Right lobe of liver (tissue), 6 donors: ENCODE measurements around the gene IDUA. TPM values are rescaled to one million over a fixed set of nuclear protein-coding genes. Genes with fewer than 3 reads are reported as not detected.
A peak's percentile ranks its signal among the peaks of the same experiment; 100 is the strongest.

Experiments used
- ATAC-seq, 4 donors: fragments of 200-7000 bp; cut with Tn5 transposase; one replicate each; pipeline ENCODE4 v1.9.1; 2020; ENCODE audit warnings: mild to moderate bottlenecking in 4 of 4, moderate library complexity in 4 of 4
- DNase-seq, 3 donors: peaks; one replicate each; pipeline ENCODE4 v3.0.0-alpha.2; 2020
- H3K27ac ChIP-seq, 3 donors: fragments of 200-600 bp; one replicate each; pipeline ENCODE4 v1.8.0; 2022
- H3K27me3 ChIP-seq, 2 donors: fragments of 200-600 bp; one replicate each; pipeline ENCODE4 v1.8.0; 2022
- H3K36me3 ChIP-seq, 4 donors: fragments of 200-600 bp; sonication (generic) in 1 of 4; one replicate each; pipeline versions ENCODE4 v1.5.1 to v1.8.0; 2017 to 2022; ENCODE audit warnings: control low read depth in 1 of 4
- H3K4me1 ChIP-seq, 4 donors: fragments of 200-600 bp; sonication (generic) in 1 of 4; one replicate each; pipeline versions ENCODE4 v1.5.1 to v1.8.0; 2017 to 2022; ENCODE audit warnings: control low read depth in 1 of 4
- H3K4me3 ChIP-seq, 3 donors: fragments of 200-600 bp; one replicate each; pipeline ENCODE4 v1.8.0; 2022
- H3K9me3 ChIP-seq, 4 donors: fragments of 200-600 bp; sonication (generic) in 1 of 4; one replicate each; pipeline versions ENCODE4 v1.5.1 to v1.8.0; 2017 to 2022; ENCODE audit warnings: control low read depth in 1 of 4
- CTCF ChIP-seq, 4 donors: fragments of 200-600 bp in 3 of 4; fragments of 450-650 bp in 1 of 4; IDR thresholded peaks; one replicate each; pipeline versions ENCODE4 v1.5.1 to v1.8.0; 2016 to 2022; ENCODE audit warnings: antibody characterized with exemption in 4 of 4, mild to moderate bottlenecking in 2 of 4
- POLR2A ChIP-seq: fragments of 450-650 bp; IDR thresholded peaks from one replicate; pipeline ENCODE4 v1.6.1; 2017; ENCODE audit warnings: antibody characterized with exemption, mild to moderate bottlenecking
- WGBS: methylation state at CpG from one replicate; pipeline ENCODE4 v1.1.6; 2018; ENCODE audit warnings: low coverage, low lambda C conversion rate; ENCODE audit not compliant: insufficient coverage; ENCODE audit errors: missing lambda C conversion rate; 5-methylcytosine and 5-hydroxymethylcytosine counted together
- intact Hi-C, 2 donors: fragments of 100-400 bp; cut with DNase I; formaldehyde crosslinking; loops; one replicate each; pipeline versions ENCODE4 v1.11.2 to v1.14.1; 2022
- total RNA-seq, 6 experiments: library from RNA; depleted of rRNA in 2 of 6; stranded (reverse); fragments of >200 nt in 2 of 6; fragmentation: NEBNext Ultra II Directional in 3 of 6; extraction: Animal tissue kit (Norgen Biotek cat#: 25700) in 3 of 6; gene quantifications; one replicate each; pipeline versions ENCODE4 v1.1.0 to v1.2.4, GENCODE V29; 2016 to 2023
- donor health status: DM: no; HTN: yes; CAD: no.
- donor health status: DM: no; HTN: no; CAD: no.
- donor health status: DM: no; HTN: no; CAD: no.
- donor health status: DM: no; HTN: yes; CAD: no.
- donor health status: DM: no; HTN: yes; CAD: no.

Gene IDUA
- total RNA-seq, 6 experiments from 2014 or later = 4.7 to 15.1 (median 11.0) TPM

GRCh38 chr4:991451-992296, 4.8 kb downstream of the IDUA start:
- ATAC-seq = peak in 2 of 4 donors; percentile 0 to 1
- Histone ChIP-seq H3K9me3 (no peaks in the 10 kb centered on the region), H3K4me1 (peaks cover 0 to 27% (median 7%) of the 10 kb centered on the region in 4 donors), H3K4me3 (peak overlapping the region; percentile 35 to 68 (median 66)), H3K27me3 (no peaks in the 10 kb centered on the region), H3K27ac (peak overlapping the region; percentile 84 to 97 (median 94)), H3K36me3 (peaks cover 0 to 17% (median 4%) of the 10 kb centered on the region in 4 donors)
- TF ChIP-seq CTCF (IDR thresholded peaks at IDR 0.05) = no peak
- TF ChIP-seq POLR2A = no peak
- WGBS = 23% methylated on average over 3 of the region's 50 CpGs
- intact Hi-C loops = no loop called here
- peak in 1 of 3 donors; percentile 33 for DNase-seq

GRCh38 chr4:992297-993110, 5.7 kb downstream of the IDUA start:
- DNase-seq (peak; percentile 92 to 97 (median 96)), ATAC-seq (peak; percentile 76 to 84 (median 80))
- TF ChIP-seq CTCF (IDR thresholded peaks at IDR 0.05) (no peak), POLR2A (peak; percentile 84)
- H3K36me3 ChIP-seq = peaks cover 0 to 17% (median 4%) of the 10 kb centered on the region in 4 donors
- peaks cover 0 to 21% (median 7%) of the 10 kb centered on the region in 4 donors for H3K4me1 ChIP-seq
- intact Hi-C loops = no loop called here
- 5% methylated on average over 10 of the region's 25 CpGs for WGBS
- H3K27ac ChIP-seq = peak overlapping the region; percentile 84 to 97 (median 94)
- no peaks in the 10 kb centered on the region for H3K27me3 ChIP-seq
- no peaks in the 10 kb centered on the region for H3K9me3 ChIP-seq
- peak overlapping the region; percentile 43 to 68 (median 66) for H3K4me3 ChIP-seq

GRCh38 chr4:993111-994029, 6.5 kb downstream of the IDUA start, which contains the start of gene SLC26A1:
SLC26A1 (minus strand) TSS chr4:993404; CDS start chr4:991703, 1,701 bp downstream.
- no peaks in the 10 kb centered on the region for H3K9me3 ChIP-seq
- peak within 1 kb of the TSS; percentile 43 to 68 (median 66) for H3K4me3 ChIP-seq
- peaks cover 0 to 17% (median 4%) of the 10 kb centered on the region in 4 donors for H3K36me3 ChIP-seq
- H3K27me3 ChIP-seq = no peaks in the 10 kb centered on the region
- peak; percentile 83 to 93 (median 89) for DNase-seq
- H3K4me1 ChIP-seq = peaks cover 0 to 16% (median 7%) of the 10 kb centered on the region in 4 donors
- intact Hi-C loops = no loop called here
- peak; percentile 65 to 72 (median 70) for ATAC-seq
- H3K27ac ChIP-seq = peak within 1 kb of the TSS; percentile 84 to 97 (median 94)
- TF ChIP-seq CTCF (IDR thresholded peaks at IDR 0.05) (peak in 1 of 4 donors; percentile 8), POLR2A (peak; percentile 18)
- WGBS = 13% methylated on average over 7 of the region's 37 CpGs
